ENCODE results near the gene HEPN1. TPM values are rescaled to one million over a fixed set of nuclear protein-coding genes. Genes with fewer than 3 reads are reported as not detected.

HEPN1 gene
- total RNA-seq, 4 donors from 2014 or later: not detected

- TF ChIP-seq, protein P1, sequence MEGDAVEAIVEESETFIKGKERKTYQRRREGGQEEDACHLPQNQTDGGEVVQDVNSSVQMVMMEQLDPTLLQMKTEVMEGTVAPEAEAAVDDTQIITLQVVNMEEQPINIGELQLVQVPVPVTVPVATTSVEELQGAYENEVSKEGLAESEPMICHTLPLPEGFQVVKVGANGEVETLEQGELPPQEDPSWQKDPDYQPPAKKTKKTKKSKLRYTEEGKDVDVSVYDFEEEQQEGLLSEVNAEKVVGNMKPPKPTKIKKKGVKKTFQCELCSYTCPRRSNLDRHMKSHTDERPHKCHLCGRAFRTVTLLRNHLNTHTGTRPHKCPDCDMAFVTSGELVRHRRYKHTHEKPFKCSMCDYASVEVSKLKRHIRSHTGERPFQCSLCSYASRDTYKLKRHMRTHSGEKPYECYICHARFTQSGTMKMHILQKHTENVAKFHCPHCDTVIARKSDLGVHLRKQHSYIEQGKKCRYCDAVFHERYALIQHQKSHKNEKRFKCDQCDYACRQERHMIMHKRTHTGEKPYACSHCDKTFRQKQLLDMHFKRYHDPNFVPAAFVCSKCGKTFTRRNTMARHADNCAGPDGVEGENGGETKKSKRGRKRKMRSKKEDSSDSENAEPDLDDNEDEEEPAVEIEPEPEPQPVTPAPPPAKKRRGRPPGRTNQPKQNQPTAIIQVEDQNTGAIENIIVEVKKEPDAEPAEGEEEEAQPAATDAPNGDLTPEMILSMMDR (IDR thresholded peaks at IDR 0.05; ENCODE audit: low read depth): no peak
Measured at GRCh38 chr11:124874571-124875255, 44.3 kb upstream of the HEPN1 start.

GRCh38 chr11:124875401-124875800, 43.6 kb upstream of the HEPN1 start:
- TF ChIP-seq, protein P1 (IDR thresholded peaks at IDR 0.05; ENCODE audit: low read depth): no peak

DNA sequence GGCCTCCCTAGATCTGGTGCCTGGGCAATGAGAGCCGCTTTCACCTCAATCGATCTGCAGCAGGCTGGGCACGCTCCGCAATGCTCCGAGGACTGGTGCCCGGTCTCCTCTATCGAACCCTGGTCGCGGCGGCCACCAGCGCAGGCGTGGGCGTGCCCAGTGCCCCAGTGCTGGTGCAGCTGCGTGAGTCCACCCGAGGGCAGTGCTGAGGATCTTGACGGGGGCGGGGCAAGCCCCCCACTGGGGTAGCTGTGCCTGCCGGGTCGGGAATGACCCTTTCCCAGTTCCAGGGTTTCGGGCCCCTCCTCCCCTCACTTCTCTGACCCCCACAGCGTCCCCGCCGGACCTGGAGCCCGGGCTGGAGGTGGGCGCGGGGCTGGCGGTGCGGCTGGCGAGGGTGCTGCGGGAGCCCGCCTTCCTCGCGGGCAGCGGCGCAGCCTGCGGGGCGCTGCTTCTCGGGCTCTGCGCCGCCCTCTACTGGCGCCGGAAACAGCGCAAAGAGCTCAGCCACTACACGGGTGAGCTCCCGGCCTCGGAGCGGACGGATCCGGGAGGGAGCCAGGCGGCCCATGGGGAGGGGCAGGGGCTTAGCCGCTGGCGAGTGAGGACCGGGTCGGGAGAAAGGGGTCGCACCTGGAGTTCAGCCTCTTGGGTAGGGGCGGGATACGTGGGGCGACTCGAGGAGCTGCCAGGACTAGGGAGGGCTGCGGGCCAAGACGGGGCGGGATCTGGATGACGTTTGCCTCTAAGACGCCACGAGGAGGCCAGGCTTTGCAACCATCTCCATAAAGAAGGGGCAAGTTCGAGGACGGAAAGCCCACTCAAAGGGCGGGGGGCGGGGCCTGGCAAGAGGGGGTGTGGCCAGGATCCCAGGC, 42.9 kb upstream of the HEPN1 start:
- TF ChIP-seq, protein P1 (IDR thresholded peaks at IDR 0.05; ENCODE audit: low read depth): no peak

GRCh38 chr11:124876818-124877630, 42.0 kb upstream of the HEPN1 start:
- TF ChIP-seq, protein P1 (IDR thresholded peaks at IDR 0.05; ENCODE audit: low read depth): no peak

DNA sequence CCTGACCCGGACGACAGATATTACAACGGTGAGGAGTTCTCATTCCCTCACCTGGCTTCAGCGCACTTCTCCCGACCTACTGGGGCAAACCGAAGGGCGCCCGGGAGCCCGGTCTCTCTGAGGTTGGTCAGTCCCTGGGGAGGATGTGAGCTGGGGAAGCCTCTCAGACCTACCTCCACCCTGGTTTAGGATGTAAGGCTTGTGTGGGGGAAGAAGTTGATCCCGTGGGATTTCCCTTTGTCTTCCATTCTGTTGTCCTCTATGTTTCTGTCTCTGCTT, 41.5 kb upstream of the HEPN1 start:
- TF ChIP-seq, protein P1 (IDR thresholded peaks at IDR 0.05; ENCODE audit: low read depth): no peak

- TF ChIP-seq, protein P1 (IDR thresholded peaks at IDR 0.05; ENCODE audit: low read depth): no peak
Measured at GRCh38 chr11:124877910-124878758, 40.9 kb upstream of the HEPN1 start.
